Inflammatory macrophage (primary cell): ENCODE data around the gene ELOVL1.
A peak's percentile ranks its signal among the peaks of the same experiment; 100 is the strongest.
"Not testable (repeated sequence)": the region's sequence is repeated elsewhere in the genome, so short reads cannot be mapped to it uniquely, and the experiment has no call there.

Experiments used
- DNase-seq, 2 donors: peaks; one replicate each; pipeline ENCODE4 v3.0.0-alpha.2; 2020 to 2022
- total RNA-seq, 18 experiments: gene quantifications; one replicate each; lab custom pipeline; 2026; ENCODE audit warnings: mixed read lengths in 6 of 18, inconsistent platforms in 2 of 18; lab: John Stamatoyannopoulos, UW

Gene ELOVL1
- 43.2 to 96.5 (median 72.5) reads per million in 18 experiments for total RNA-seq

DNA sequence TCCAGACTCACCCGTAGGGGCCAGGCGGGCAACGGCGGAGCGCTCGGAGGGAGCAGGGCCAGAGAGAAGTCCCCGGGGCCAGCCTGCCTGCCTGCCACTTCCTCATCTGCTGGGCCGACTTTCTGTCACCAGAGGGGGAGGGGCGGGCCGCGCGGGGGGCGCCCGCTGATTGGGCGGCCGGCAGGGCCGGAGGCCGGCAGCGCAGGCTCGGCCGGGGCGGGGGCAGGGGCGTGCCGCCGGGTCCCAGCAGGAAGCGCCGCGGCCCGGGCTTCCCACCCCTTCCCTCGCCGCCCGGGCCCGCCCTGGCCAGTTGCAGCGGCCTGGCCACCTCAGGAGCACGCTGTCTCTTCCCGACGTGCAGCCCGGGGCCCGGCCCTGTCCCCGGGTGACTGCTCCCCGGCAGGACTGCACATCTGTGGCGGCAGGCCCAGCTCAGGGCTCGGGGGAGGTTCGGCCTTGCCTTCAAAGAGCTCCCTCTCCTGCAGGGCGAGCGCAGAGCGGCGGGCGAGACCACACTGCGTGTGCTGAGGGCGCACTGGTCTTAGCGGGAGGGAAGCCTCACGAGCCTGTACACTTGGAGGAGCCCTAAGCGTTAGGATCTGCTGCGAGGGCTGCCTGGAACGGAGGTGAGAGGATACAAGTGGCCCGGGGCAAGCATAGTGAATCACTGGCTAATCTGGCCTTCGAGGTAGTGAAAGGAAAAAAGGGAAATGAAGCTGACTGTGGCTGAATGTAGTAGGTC, at the start of gene ELOVL1:
Gene ELOVL1 (minus strand): TSS at position 108 of the 742 bp plus-strand sequence. CDS start 2,402 bp downstream, outside the sequence.
- DNase-seq, result peak; percentile 95 to 97

DNA sequence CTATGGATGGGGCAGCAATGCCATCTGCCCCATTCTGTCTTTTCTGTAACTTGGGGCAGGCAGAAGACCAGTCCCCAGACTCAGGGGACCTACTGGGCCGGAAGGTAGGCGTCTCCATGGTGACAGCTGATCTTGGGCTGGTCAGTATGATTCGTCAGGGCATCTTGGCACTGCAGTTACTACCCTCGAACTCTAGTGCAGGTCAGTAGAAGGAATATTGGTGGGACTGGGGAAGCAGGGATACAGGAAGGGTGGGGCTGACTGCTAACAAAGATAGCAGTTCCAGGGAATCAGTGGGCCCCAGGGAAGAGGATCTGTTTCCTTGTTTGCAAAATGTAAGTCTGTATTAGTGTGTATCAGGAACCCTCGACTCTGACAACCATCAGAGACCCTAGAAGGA, 48.1 kb upstream of the ELOVL1 start:
- no peak for DNase-seq

DNA sequence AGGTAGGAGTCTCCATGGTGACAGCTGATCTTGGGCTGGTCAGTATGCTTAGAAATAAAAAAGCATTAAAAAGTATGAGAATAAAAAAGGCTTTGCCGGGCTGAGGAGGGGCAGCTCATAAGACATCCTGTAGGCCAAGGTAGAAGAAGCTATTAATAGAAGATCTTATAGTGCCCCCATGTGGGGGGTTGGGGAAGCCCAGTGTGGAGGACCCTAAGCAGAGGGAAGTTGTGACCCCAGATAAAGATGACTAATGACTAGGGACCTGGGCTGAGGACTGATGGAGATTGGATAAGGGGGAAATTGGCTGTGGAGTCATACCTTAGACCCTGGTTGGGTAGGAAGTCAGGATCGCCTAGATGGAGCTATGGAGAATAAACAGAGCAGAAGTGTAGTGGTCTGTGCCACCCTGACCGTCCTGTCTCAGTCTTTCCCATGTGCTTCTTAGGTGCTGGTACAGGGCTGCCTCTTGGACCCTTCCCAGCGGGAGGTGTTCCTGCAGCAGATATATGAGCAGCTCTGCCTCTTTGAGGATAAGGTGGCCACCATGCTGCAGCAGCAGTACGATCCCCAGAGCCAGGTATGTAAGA, 46.9 kb upstream of the ELOVL1 start:
- DNase-seq, result peak; percentile 64 to 72

DNA sequence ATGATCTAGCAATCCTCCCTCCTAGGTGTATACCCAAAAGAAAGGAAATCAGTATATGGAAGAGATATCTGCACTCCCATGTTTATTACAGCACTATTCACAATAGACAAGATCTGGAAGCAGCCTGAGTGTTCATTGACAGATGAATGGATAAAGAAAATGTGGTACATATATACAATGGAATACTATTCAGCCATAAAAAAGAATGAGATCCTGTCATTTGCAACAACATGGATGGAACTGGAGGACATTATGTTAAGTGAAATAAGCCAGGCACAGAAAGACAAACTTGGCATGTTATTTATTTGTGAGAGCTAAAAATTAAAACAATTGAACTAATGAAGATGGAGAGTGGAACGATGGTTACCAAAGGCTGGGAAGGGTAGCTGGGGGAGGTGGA, 45.6 kb upstream of the ELOVL1 start:
- not testable (repeated sequence) for DNase-seq

DNA sequence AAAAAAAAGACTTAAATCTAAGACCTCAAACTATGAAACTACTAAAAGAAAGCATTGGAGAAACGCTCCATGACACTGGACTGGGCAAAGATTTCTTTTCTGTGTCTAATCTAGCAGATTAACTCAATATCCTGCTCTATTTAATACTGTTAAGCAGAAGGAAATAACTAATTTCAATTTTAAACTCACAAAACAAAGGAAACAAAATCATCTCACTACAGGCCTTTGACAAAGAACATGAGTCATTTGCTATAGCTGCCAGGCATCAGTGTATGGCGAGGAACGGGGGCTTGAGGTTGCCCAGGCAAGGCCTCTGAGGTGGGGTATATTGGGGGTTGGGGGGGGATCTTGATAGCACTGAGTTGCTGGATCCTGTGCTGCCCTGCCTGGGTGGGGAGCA, 42.8 kb upstream of the ELOVL1 start:
- no peak for DNase-seq

DNA sequence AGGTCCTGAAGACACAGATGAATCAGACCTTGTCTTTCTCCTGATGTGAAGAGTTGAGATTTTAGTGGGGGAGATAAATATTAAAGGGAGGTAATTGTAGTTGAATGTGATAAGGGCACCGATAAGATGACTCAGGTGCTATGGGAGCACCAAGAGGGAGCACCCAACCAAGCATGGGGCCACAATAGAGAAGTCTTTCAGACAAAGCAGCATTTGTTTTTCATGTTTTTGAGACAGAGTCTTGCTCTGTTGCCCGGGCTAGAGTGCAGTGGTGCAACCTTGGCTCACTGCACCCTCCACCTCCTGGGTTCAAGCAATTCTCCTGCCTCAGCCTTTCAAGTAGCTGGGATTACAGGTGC, 38.0 kb upstream of the ELOVL1 start:
- no peak for DNase-seq

DNA sequence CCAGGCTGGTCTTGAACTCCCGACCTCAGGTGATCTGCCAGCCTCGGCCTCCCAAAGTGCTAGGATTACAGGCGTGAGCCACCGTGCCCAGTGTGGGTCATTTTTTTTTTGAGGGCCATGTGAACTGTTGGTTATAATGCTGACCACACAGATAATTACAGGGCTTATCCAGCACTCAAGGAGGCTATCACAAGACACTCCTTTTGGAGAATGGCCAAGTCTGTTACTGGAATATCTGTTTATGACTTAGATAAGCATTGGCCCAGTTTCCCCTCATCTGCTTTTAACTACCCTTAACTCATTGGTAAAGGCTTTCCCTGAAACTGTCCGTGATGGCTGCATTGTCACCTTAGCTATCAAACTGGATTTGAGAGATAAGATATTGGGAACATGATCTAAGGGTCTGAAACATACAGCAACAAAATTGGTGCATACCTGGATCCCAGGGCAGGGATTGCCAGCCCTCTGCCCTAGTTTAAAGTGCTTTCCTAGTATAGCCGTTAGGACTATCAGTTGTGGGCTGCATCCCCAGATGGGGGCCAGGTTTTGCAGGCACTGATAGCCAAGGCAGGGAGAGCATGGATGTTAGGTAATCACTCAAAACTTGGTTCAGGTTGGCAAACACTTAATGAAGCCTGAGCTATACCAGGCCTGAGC, 37.5 kb upstream of the ELOVL1 start:
- no peak for DNase-seq

DNA sequence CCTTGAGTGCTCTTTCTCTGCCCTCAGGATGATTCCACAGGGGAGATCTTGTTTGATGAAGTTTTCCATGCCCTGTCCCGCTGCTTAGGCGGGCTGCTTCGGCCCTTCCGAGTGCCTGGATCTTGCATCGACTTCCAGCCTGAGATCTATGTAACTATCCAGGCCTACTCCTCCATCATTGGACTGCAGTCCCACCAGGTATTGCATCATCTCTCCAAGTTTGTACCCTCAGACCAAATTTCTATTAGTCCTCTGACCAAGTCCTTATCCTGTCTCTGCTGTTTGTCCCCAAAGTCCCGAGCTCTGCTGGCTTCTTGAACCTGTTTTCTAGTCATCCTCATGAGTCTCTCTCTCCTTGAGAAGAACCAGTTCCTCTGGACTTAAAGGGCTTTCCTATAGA, 36.5 kb upstream of the ELOVL1 start:
- no peak for DNase-seq

DNA sequence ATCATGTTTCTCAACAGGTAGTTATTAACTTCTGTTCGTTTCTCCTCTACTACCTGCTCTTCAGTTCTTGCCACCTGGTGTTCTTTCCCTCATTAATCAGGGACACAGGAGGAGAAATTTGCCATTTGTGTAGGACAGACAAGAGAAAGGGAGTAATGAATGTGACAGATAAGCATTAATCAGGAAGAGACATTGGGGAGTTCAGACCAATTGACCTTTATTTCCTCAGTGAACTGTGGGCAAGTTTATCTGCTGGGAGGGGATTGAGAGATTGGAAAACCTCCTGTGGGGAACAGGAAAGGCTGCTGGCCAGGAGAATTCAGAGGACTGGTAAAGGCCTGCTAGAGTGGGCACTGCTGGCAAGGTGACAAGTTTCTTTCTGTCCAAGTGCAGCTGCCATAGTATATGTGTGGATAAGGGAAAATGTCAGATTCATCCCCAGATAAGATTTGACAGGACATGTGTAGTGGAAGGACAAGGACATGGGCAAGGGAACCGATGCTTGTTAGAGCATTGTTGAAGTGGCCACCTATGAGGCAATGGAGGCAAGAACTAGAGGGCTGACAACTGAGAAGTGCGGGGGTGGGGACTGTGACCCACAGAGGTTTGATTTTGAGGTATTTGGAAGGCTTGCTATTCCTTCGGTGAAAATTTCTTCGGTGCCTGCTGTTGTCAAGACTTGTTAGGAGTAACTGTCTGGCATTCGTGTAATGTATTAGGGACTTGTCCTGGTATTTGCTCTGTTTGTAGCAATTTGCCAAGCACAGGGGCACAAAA, 34.5 kb upstream of the ELOVL1 start:
- DNase-seq, result no peak

DNA sequence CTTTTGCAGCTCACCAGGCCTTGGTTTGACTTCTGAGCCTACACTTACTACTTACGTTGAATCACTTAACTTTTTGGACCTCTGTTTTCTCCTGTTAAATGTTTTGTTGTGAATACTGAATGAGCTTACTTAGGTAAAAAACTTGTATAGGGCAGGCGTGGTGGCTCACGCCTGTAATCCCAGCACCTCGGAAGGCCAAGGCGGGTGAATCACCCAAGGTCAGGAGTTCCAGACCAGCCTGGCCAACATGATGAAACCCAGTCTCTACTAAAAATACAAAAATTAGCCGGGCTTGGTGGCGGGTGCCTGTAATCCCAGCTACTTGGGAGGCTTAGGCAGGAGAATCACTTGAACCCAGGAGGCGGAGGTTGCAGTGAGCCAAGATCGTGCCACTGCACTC, 32.6 kb upstream of the ELOVL1 start:
- not testable (repeated sequence) for DNase-seq

DNA sequence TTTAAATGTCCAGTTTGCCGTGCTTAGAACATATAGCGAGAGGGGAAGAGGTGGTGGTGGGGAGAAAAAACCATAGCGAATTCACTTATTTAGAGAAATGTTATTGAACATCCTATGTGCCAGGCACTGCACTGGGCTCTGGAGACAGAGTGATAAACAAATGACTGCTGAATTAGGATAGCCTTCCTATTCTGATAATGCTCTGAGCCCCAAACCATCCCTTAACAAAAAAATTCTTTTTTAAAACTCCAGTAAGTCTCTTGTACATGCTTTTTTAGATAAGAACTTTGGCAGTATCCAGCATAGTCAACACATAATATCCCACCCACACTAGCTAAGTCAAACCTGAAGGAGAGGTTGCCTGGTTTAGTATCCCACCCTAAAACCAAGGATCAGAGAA, 30.4 kb upstream of the ELOVL1 start:
- DNase-seq, result no peak

DNA sequence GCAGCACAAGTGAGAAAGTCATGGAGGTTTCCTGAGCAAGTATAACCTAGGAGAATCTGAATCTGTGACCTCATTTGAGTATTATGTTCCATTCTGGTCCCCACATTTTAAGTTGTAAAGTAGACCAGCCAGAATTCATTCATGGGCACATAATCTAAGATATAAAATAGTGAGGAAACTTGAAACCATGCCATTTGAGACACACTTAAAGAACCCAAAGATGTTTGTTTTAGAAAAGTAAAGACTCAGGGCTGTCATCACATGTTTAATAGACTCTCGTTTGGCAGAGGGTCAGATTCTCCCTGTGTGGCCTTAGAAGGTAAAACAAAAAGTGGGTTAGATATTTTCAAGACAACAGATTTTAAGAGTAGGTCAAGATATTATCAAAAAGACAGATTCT, 28.2 kb upstream of the ELOVL1 start:
- no peak for DNase-seq

DNA sequence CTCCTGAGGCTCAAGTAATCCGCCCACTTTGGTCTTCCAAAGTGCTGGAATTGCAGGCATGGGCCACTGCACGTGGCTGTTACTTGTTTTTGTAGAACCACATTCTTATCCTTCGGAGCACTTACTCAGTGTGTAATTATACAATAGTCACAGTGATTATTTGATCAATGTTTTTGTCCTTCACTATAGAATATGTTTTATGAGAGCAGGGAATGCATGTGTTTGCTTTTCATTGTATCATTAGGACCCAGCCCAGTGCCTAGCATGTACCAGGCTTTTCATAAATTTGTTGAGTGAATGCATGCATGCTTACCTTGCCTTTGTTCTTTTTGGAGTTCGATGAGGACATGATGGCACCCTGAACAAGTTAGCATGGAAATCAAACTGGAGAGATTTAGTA, 27.7 kb upstream of the ELOVL1 start:
- no peak for DNase-seq

DNA sequence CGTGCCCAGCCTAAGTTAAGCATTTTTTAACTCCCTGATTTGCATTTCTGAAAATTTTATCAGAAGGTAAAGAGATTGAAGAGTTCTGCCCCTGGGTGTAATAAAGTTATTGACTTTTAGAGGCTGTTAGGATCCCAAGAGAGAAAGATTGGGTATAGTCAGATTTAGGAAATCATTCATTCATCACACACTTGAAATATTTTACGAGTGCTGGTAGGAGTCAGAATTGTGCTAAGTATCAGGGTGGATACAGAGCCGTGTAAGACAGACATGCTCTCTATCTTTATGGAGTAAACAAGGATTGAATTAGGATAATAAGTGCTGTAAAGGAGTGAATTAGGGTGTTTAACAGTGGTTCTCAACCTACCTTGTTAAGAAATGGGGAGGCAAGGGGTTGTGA, 24.9 kb upstream of the ELOVL1 start:
- DNase-seq, result no peak

DNA sequence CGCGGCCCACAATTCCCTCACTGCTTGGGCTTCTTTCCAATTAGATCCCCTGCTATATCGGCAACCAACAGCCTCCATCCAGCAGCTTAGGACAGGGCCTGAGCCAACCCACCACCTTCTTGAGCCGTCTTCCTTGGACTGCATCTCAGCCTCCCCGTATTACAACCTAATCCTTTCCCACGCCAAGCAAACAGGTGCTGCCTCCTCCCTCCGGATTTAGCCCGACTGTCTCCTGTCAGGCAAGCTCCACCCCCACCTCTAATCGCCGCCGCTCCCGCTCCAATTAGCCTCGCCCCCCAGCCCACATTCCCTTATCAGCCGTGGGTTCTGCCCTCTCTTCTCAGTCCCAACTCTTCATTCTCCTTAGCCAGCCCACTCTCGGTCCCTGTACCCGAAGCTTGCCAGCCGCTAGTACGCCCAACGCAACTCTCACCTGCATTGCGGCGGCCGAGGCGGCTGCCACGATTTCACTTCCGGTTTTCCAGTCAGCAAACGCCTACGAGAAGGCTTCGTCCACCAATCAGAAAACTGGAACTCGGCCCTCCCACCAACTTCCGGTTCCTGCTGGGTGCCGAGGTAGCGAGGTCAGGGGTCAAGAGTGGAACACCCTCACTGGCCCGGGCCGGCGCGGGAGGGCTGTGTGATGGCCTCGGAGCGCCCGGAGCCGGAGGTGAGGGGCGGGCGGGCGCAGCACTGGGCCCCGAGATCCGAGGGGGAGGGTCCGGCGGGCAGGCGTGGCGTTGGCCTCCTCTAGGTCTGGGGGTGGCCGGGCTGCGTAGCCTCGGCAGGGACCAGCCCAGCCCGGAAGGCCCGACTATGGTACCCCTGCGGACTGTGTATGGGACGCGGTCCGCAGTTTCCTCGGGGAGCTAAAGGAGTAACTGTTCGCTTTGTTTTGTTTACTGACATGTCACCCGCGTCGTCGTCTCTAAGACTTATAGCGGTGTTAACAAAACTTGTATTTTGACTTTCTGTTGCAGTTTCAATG, 21.8 kb upstream of the ELOVL1 start, which contains the start of the genes MED8 and SZT2:
Gene MED8 (minus strand): TSS at position 475 of the 988 bp plus-strand sequence. CDS start 36 bp downstream, at position 439.
Gene SZT2 (plus strand): TSS at position 574 of the 988 bp plus-strand sequence. CDS start 70 bp downstream, at position 644.
- peak; percentile 98 for DNase-seq

DNA sequence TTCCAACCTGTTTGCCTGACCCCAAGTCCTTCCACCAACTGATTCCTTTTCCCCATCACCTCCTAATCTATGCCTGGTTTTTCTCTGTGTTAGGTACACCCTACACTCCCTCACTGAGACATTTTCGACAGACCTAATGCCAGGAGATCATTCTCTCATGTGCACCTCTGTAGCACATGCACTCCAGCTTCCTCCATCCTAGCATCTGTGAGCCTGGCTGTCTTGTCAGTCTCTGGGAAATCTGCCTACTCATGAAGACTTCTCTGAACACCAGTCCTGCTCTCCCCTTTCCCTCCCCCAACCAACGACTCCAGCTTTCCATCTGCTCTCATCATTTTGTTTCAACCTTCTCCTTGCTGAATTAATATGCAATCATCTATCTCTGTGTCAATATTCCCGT, 20.8 kb upstream of the ELOVL1 start:
- DNase-seq, result no peak

DNA sequence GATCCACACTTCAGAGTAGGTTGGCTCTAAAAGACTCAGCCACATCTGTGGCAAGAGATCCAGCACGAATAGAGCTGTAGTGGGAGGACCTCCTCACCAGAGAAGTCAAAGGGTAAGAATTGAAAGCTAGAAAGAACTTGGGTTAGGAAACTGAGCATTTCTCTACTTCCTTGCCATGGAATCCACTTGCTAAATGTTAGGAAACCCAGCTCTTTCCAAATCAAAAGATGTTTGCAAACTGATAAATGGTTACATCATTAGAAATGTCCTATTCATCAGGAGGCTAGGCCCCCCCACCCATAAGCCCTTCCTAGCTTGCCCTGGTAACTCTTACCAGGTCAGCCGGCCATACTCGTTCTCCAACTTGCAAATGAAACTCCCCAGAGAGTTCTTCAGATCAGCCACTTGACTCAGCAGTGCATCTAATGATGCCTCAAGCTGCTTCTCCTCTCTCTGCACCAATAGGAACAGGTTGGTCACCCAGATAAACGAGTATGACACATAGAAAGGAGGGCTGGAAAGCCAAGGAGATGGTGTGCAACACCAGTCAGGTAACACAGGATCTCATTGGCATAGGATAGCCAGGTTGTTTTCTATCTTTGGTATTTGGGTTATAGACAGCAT, 20.3 kb upstream of the ELOVL1 start:
- peak; percentile 69 to 81 for DNase-seq

DNA sequence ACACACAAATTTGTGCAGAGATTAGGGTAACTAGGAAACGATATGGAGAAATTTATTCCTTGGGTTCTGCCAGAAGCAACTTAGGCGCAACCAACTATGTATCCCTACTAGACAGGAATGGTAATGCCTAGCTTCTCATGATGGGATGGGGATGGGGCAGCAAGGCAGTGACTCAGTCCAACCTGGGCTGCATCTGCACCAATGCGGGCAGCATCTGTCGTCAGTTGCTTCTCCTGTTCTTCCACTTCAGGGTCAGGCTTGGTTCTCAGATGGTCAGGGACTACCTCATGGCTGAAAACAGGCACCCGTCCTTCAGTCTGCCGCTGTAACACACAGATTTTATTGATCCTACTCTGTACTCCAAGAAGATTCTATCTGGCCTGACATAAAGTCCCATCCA, 18.9 kb upstream of the ELOVL1 start:
- DNase-seq, result no peak

DNA sequence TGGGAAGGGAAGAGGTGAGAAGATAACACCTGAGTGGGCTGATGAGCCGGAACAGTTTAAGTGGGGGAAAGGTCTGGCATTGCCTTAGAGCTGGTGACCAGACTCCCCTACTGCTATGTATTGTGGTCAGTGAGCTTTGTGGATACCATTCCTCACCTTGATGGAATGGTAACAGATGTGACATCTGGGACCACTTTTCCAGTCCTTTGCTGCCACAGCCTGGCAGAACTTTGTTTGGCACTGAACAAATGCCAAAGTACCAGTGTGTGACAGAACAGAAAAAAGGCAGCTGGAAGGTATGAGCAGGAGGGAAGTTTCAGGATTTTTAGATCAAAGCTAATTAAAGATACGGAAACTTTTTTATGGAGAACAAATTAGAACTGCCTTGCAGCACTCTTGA, 15.6 kb upstream of the ELOVL1 start:
- no peak for DNase-seq

DNA sequence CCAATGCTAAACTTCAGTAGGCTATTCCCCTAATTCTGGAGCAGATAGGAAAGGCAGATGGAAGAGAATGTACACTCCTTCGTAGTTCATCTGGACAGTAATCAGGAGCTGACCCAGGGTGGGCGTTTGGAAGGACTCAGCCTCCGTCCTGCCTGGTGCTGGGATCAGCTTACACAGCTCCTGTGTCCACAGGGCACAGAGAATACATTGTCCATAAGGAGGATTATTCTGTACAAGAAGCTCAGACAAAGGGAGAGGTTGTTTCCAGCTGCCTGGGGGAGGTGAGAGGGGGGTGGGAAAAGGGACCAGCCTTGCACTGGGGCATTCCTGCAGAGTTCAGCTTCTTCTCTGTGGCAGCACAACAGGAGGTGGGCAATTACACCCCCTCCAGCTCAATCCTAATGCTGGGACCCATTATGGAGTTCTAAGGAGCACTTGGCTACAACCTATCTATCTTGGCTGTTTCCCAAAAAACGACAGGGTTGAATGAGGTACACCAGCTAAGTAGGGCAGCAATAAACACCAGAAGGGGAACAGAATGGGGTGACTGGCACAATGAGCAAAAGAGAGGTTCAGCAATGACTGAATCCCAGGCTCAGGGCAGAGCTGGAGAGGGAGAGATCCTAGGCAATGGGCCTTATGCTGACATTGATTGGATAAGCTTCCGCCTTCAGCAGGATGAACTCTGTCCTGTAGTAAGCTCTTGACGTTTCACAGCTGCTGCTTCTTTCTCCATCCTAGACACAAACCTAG, 14.4 kb upstream of the ELOVL1 start:
- no peak for DNase-seq
